HUES48 (cell line): ENCODE measurements around the gene ZNF219.
"Not testable (repeated sequence)": the region's sequence is repeated elsewhere in the genome, so short reads cannot be mapped to it uniquely, and the experiment has no call there.

Experiments
- H3K27ac ChIP-seq: one replicate; pipeline ENCODE4 v1.7.0; 2013; ENCODE audit warnings: low read depth, low read length, inconsistent platforms
- H3K27me3 ChIP-seq: 2 replicates; pipeline ENCODE4 v1.6.1; 2013; ENCODE audit warnings: mild to moderate bottlenecking, low read length; ENCODE audit not compliant: control insufficient read depth, insufficient read depth
- H3K36me3 ChIP-seq: 2 replicates; pipeline ENCODE4 v1.6.1; 2013; ENCODE audit warnings: low read length; ENCODE audit not compliant: control insufficient read depth, insufficient read depth
- H3K4me1 ChIP-seq: 2 replicates; pipeline ENCODE4 v1.6.1; 2013; ENCODE audit warnings: mild to moderate bottlenecking, low read length; ENCODE audit not compliant: control insufficient read depth, insufficient read depth
- H3K4me3 ChIP-seq: 2 replicates; pipeline ENCODE4 v1.5.1; 2013; ENCODE audit warnings: mild to moderate bottlenecking, low read depth, low read length
- H3K9ac ChIP-seq: 2 replicates; pipeline ENCODE4 v1.6.1; 2013; ENCODE audit warnings: mild to moderate bottlenecking, low read depth, low read length, moderate library complexity
- H3K9me3 ChIP-seq: 2 replicates; pipeline ENCODE4 v1.6.1; 2013; ENCODE audit warnings: low read length; ENCODE audit not compliant: control insufficient read depth, insufficient read depth

ZNF219 gene

DNA sequence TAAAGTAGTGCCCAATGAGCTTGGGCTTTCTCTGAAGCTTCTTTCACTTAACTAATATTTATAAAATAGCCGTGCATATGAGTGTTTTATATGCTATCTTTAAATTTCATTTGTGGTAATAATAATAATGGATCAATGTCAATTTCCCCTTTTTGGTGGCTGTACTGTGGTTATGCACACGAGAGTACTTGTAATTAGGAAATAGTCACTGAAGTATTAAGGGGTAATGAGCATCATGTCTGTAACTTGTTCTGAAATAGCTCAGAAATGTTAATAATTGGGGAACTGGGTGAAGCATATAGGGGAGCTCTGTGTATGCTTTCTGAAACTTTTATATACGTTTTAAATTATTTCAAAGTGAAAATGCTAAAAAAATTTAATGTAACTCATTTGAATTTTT is 47.9 kb downstream of the ZNF219 start:
- no peak overlapping the region for H3K4me3 ChIP-seq
- no peaks in the 10 kb centered on the region for H3K27me3 ChIP-seq
- H3K36me3 ChIP-seq = no peaks in the 10 kb centered on the region
- no peak overlapping the region for H3K27ac ChIP-seq
- no peak overlapping the region for H3K9ac ChIP-seq
- H3K9me3 ChIP-seq = no peaks in the 10 kb centered on the region
- H3K4me1 ChIP-seq = 0 out of 2 replicates have a peak, but pooled peaks cover 4% of the 10 kb centered on the region

DNA sequence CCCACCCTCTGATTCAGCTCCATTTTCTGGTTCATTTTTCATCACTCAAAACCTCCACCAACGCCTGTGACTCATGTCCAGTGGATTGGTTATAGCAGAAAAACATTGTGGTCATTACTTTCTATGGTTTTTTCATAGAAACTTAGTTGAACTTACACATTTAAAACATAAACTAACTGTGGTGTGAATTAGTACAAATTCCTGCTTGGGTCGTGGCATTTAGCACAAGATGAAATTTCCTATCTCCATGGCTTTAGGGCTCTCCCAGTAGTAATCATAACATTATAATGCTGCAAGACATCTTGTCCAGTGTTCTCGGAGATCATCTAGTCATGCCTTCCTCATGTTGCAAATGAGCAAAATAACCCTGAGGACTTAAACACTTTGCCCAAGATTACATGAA is 49.2 kb downstream of the ZNF219 start:
- H3K4me3 ChIP-seq = no peak overlapping the region
- no peak overlapping the region for H3K9ac ChIP-seq
- no peaks in the 10 kb centered on the region for H3K27me3 ChIP-seq
- no peaks in the 10 kb centered on the region for H3K9me3 ChIP-seq
- no peaks in the 10 kb centered on the region for H3K4me1 ChIP-seq
- no peaks in the 10 kb centered on the region for H3K36me3 ChIP-seq
- no peak overlapping the region for H3K27ac ChIP-seq

DNA sequence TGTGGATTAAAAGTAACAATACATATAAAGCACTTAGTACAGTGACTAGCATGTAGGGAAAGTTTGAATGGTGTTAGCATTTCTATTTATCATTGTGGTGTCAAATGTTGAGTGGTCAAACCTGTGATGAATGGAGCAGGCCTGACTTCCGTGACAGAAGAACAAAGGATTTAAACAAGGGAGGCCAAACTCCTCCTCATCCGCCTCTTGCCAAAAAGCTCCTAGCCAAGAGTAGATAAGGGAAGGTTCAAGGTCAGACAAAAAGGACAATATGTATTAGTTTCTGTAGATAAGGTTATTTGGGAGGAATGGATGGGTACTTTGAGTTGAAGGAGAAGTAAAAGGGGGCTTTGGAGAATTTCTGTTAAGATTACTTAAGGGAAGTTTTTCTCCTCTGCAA is 49.8 kb downstream of the ZNF219 start:
- H3K4me3 ChIP-seq = no peak overlapping the region
- H3K27me3 ChIP-seq = no peaks in the 10 kb centered on the region
- no peak overlapping the region for H3K27ac ChIP-seq
- no peaks in the 10 kb centered on the region for H3K4me1 ChIP-seq
- no peaks in the 10 kb centered on the region for H3K9me3 ChIP-seq
- no peak overlapping the region for H3K9ac ChIP-seq
- no peaks in the 10 kb centered on the region for H3K36me3 ChIP-seq

DNA sequence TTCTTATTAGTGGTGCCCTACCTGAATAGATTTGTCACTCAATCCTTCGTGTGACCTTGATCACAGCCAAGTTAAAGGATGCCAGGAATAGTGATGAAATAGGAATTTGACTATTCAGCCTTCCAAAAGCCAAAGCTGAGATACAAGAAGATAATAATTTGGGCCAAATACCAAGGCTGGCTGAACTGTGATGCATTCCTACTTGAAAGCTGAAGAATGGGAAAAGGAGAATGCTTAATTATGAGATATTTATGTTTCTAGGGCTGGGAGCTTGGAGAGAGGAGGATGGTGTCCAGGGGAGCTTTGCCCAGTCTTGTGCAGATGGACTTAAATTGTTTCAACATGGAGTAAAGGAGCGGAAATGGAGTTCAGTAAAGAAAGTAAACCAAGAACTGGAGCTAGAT is 51.1 kb downstream of the ZNF219 start:
- Histone ChIP-seq H3K9me3 (no peaks in the 10 kb centered on the region), H3K36me3 (no peaks in the 10 kb centered on the region), H3K4me3 (no peak overlapping the region), H3K4me1 (no peaks in the 10 kb centered on the region), H3K27me3 (no peaks in the 10 kb centered on the region), H3K9ac (no peak overlapping the region), H3K27ac (no peak overlapping the region)

DNA sequence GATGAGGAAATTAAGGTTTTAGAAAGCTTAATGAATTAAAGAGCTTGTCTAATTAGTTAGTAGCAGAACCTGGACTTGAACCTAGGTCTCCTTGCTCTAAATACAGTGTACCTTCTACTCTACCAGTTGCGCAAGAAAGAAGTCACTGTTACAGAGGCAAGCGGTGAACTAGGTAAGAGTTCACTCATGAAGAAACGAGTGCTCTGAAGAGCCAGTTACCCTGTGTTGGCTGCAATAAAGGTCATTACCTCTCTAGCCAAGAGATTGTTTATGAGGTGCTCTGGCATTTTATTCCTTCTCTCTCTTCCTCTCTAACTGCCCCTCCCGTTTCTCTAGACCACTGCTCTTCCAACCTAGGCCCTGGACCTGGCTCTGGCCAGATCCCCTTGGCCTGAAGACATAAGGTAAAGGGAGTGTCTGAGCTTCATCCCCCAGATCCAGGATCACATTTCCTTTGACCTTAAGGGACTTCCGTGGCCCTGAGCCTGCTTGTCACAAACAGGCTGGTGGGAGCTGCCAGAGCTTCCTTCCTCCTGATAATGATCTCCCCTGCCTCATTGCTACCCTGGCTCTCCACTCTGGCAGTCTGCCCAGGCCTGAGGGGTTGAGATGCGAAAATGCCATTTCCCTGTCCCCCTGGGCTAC is 54.4 kb downstream of the ZNF219 start:
- no peak overlapping the region for H3K9ac ChIP-seq
- H3K36me3 ChIP-seq = no peaks in the 10 kb centered on the region
- no peak overlapping the region for H3K4me3 ChIP-seq
- no peak overlapping the region for H3K27ac ChIP-seq
- no peaks in the 10 kb centered on the region for H3K27me3 ChIP-seq
- H3K9me3 ChIP-seq = no peaks in the 10 kb centered on the region
- H3K4me1 ChIP-seq = peaks cover 9% of the 10 kb centered on the region

DNA sequence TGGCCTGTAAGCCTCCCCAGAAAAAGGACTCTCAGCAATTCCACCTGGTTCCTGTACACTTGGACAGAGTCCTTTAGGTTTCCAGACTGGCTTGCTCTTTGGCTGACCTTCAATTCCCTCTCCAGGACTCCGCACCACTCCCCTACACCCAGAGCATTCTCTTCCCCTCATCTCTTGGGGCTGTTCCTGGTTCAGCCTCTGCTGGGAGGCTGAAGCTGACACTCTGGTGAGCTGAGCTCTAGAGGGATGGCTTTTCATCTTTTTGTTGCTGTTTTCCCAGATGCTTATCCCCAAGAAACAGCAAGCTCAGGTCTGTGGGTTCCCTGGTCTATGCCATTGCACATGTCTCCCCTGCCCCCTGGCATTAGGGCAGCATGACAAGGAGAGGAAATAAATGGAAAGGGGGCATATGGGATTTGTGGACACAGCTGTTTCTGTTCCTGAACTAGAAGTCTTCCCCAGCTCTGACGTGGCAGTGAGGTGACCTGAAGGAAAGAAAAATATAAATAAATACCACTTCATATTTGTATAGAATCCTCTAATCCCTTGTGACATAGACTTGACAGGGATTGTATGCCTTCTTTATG is 55.0 kb downstream of the ZNF219 start:
- Histone ChIP-seq H3K27ac (no peak overlapping the region), H3K4me1 (peaks cover 15% of the 10 kb centered on the region), H3K36me3 (no peaks in the 10 kb centered on the region), H3K27me3 (no peaks in the 10 kb centered on the region), H3K9me3 (no peaks in the 10 kb centered on the region), H3K4me3 (no peak overlapping the region), H3K9ac (no peak overlapping the region)

DNA sequence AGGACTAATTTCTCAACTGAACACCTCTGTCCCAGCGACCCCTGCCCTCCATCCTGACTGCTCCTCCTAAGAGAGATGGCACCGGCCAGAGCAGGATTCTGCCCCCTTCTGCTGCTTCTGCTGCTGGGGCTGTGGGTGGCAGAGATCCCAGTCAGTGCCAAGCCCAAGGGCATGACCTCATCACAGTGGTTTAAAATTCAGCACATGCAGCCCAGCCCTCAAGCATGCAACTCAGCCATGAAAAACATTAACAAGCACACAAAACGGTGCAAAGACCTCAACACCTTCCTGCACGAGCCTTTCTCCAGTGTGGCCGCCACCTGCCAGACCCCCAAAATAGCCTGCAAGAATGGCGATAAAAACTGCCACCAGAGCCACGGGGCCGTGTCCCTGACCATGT is 55.5 kb downstream of the ZNF219 start:
- Histone ChIP-seq H3K27ac (no peak overlapping the region), H3K9me3 (no peaks in the 10 kb centered on the region), H3K36me3 (no peaks in the 10 kb centered on the region), H3K27me3 (no peaks in the 10 kb centered on the region), H3K9ac (no peak overlapping the region), H3K4me1 (peaks cover 16% of the 10 kb centered on the region), H3K4me3 (no peak overlapping the region)

DNA sequence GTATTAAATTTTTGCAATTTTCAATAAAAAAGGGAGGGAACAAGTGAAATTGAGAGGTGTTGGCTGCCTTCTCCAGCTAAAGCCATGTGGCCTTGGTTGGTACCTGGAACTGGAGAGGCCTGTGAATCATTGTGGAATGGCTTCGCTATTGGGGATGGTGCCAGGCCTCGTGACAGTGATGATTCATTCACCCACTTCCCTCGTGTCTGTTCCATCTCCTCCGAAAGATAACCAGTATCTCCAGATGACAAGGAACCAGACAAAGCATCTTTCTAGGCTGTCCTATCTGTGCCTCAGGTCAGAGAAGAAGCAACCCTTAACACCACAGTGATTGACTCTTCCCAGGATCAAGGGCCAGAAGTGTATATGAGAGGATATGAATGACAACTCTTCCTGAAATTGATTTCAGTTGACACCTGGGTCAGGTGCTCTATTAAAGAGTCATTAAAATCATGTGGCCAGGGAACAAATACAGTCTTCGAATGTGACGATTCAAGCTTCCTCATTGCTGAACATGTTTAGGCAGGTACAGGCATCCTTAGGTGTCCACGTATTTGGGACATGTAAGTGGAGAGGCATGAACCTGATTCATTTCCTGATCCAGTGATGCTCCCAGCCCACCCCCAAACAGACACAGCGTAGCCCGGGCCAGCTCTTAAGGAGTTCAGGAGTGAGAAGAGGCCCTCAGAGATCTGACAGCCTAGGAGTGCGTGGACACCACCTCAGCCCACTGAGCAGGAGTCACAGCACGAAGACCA is 56.6 kb downstream of the ZNF219 start, which contains the start of gene RNASE7:
RNASE7 (plus strand) TSS at position 687 of the 758 bp plus-strand sequence. CDS start 631 bp downstream, outside the sequence.
- H3K27me3 ChIP-seq = no peaks in the 10 kb centered on the region
- peaks cover 16% of the 10 kb centered on the region for H3K4me1 ChIP-seq
- H3K27ac ChIP-seq = no peak within 1 kb of the TSS
- H3K9me3 ChIP-seq = no peaks in the 10 kb centered on the region
- no peak within 1 kb of the TSS for H3K9ac ChIP-seq
- H3K36me3 ChIP-seq = no peaks in the 10 kb centered on the region
- no peak within 1 kb of the TSS for H3K4me3 ChIP-seq

DNA sequence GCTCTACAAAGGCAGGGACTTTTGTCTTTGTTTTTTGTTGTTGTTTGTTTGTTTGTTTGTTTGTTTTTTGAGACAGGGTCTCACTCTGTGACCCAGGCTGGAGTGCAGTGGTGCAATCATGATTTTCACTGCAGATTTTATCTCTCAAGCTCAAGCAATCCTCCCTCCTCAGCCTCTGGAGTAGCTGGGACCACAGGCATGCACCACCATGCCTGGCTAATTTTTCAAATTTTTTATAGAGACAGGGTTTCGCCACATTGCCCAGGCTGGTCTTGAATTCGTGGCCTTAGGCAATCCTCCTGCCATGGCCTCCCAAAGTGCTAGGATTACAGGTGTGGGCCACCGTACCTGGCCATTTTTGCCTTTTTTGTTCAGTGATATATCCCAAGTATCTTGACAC is 57.5 kb downstream of the ZNF219 start:
- H3K36me3 ChIP-seq, H3K4me3 ChIP-seq, H3K9ac ChIP-seq, H3K27me3 ChIP-seq, H3K9me3 ChIP-seq, H3K27ac ChIP-seq: not testable (repeated sequence)
- H3K4me1 ChIP-seq = peaks cover 16% of the 10 kb centered on the region

DNA sequence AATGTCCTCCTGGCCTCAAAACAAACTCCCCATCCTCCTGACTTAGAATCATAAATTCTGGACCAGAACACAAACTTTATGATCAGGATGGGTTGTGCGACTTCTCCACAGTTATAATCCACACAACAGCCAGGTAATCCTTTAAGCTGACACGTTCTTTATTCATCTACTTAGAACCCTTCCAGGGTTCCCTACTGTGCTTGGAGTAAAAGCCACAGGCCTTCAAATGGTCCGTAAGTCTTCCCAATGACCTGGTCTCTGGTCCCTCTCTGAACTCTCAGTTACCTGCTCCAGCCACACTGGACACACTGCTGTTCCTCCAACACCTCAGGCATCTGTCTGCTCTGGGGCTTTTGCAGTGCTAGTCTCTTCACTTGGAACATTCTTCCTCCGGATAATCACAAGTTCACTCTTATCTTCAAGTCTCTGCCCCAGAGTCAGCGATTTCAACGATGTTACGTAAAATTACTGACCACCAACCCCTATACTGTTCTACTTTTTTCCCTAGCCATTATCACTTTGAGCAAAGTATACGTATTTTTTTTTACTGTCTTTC is 58.0 kb downstream of the ZNF219 start:
- no peaks in the 10 kb centered on the region for H3K9me3 ChIP-seq
- peaks cover 16% of the 10 kb centered on the region for H3K4me1 ChIP-seq
- H3K36me3 ChIP-seq = no peaks in the 10 kb centered on the region
- no peak overlapping the region for H3K4me3 ChIP-seq
- no peak overlapping the region for H3K27ac ChIP-seq
- no peak overlapping the region for H3K9ac ChIP-seq
- no peaks in the 10 kb centered on the region for H3K27me3 ChIP-seq
